C4-2B (cell line): ENCODE measurements around the gene SGSM2.

Experiments
- ZFX ChIP-seq: fragments of 450-650 bp; IDR thresholded peaks from 2 replicates; pipeline ENCODE4 v1.6.1; 2017
- TF ChIP-seq, protein P1 (sequence below): fragments of 450-650 bp; conservative IDR thresholded peaks from 2 replicates; pipeline ENCODE4 v1.5.1; 2017; ENCODE audit warnings: mild to moderate bottlenecking

- TF ChIP-seq, protein P1, sequence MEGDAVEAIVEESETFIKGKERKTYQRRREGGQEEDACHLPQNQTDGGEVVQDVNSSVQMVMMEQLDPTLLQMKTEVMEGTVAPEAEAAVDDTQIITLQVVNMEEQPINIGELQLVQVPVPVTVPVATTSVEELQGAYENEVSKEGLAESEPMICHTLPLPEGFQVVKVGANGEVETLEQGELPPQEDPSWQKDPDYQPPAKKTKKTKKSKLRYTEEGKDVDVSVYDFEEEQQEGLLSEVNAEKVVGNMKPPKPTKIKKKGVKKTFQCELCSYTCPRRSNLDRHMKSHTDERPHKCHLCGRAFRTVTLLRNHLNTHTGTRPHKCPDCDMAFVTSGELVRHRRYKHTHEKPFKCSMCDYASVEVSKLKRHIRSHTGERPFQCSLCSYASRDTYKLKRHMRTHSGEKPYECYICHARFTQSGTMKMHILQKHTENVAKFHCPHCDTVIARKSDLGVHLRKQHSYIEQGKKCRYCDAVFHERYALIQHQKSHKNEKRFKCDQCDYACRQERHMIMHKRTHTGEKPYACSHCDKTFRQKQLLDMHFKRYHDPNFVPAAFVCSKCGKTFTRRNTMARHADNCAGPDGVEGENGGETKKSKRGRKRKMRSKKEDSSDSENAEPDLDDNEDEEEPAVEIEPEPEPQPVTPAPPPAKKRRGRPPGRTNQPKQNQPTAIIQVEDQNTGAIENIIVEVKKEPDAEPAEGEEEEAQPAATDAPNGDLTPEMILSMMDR = no peak
- no peak for TF ChIP-seq ZFX
Observed at GRCh38 chr17:2398182-2398581, 60.9 kb downstream of the SGSM2 start.
